MM.1S (cell line): ENCODE data around the gene CTTN.

Experiments
- CTCF ChIP-seq: fragments of 300-600 bp; sonication (generic); IDR thresholded peaks from 2 replicates; pipeline ENCODE4 v1.5.1; 2016; ENCODE audit warnings: antibody characterized with exemption, low read length, mixed read lengths
- EZH2 ChIP-seq: fragments of 300-600 bp; sonication (generic); optimal IDR thresholded peaks from 2 replicates; pipeline ENCODE3; 2017; ENCODE audit warnings: low read depth, mild to moderate bottlenecking, antibody characterized with exemption, low read length, mixed read lengths
- EZH2phosphoT487 ChIP-seq: fragments of 300-600 bp; sonication (generic); IDR thresholded peaks from 2 replicates; pipeline ENCODE4 v1.6.1; 2018; ENCODE audit warnings: antibody characterized with exemption, low read length

- TF ChIP-seq CTCF (no peak), EZH2phosphoT487 (no peak), EZH2 (no peak)
These were observed 21.7 kb downstream of the CTTN start for GRCh38 chr11:70420008-70420464.
